ENCODE measurements around the gene CRCP. TPM values are rescaled to one million over a fixed set of nuclear protein-coding genes. Genes with fewer than 3 reads are reported as not detected.

Gene CRCP
- 22.4 TPM in 2 replicates for total RNA-seq

GRCh38 chr7:66114743-66115649 lies at the start of gene CRCP:
Gene CRCP, plus strand, starts transcription at chr7:66114847. Its CDS starts 116 bp downstream, at chr7:66114963.

GRCh38 chr7:66075590-66076461 lies 38.8 kb upstream of the CRCP start, which contains the start of gene ASL:
Gene ASL, plus strand, starts transcription at chr7:66075819. Its CDS starts 263 bp downstream, at chr7:66076082.

Other genes with a start within 250 kb of the CRCP start
- gene VKORC1L1, start 241.8 kb upstream of the CRCP start, total RNA-seq: 14.4 and 16.6 TPM in 2 replicates
- gene GUSB, start 132.6 kb upstream of the CRCP start, total RNA-seq: 29.0 and 29.1 TPM in 2 replicates
- gene ASL, start 39.0 kb upstream of the CRCP start, total RNA-seq: 50.4 and 56.8 TPM in 2 replicates
- 45.7 and 83.2 TPM in 2 replicates for gene TPST1, start 90.5 kb downstream of the CRCP start, total RNA-seq